ENCODE data around the gene TRAM2. TPM values are rescaled to one million over a fixed set of nuclear protein-coding genes. Genes with fewer than 3 reads are reported as not detected.

The TRAM2 gene
- total and polyA plus RNA-seq, 4 donors = 7.3 to 20.3 (median 13.0) TPM

DNA sequence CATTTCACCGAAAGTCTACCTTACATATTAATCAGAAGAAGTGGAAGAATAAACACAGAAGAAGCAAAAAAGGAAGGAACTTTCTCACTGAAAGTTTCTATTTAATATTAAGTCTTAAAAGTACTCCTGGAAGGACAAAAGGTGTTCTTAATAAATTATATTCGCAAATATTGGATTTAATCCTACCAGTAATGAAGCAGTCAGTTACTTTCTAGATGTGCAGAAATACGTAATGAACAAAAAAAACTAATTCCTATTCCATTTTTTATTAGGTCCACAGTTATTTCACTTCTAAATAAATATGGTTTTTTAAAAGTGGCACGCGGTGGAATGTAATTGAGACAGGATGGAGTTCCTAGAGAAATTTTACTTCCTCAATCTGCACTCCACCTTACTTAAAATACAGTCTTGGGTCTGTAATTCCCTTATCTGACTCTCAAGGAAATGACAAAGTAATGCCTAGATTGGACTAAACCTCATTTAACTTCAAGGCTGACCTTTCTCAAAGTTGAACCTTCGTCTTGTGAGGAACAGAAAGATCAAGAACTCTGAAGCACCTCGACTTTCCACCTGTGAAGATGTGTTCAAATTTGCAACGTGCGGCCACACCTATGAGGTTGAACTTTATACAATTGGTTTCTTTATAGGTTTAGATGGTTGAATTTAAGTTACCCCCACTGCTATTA, 1.1 kb upstream of the TRAM2 start:
- Histone ChIP-seq H3K36me3 (ENCODE audit: control insufficient read depth in 4 of 4, insufficient read depth in 3 of 4, low read depth in 1 of 4, low read length in 3 of 4) (peaks cover 0 to 7% (median 3%) of the 10 kb centered on the region in 4 donors), H3K4me1 (ENCODE audit: control insufficient read depth in 4 of 4, insufficient read depth in 4 of 4, low read length in 3 of 4) (peaks cover 2 to 31% (median 14%) of the 10 kb centered on the region in 4 donors), H3K4me3 (ENCODE audit: low read depth in 1 of 3, low read length in 3 of 3) (peak overlapping the region; percentile 64 to 83 (median 77)), H3K9ac (ENCODE audit: low read depth in 1 of 2, low read length in 2 of 2) (peak overlapping the region; percentile 88 to 93), H3K27me3 (ENCODE audit: control insufficient read depth in 4 of 4, insufficient read depth in 4 of 4, low read length in 3 of 4) (no peaks in the 10 kb centered on the region), H3K9me3 (ENCODE audit: control insufficient read depth in 4 of 4, low read length in 3 of 4) (no peaks in the 10 kb centered on the region), H3K27ac (ENCODE audit: low read depth in 1 of 2, low read length in 2 of 2) (peak overlapping the region; percentile 92 to 95)
- 64% methylated on average over 9 of the region's 9 CpGs for WGBS
- no peak for DNase-seq (ENCODE audit: low spot score)
- TF ChIP-seq, protein P1, sequence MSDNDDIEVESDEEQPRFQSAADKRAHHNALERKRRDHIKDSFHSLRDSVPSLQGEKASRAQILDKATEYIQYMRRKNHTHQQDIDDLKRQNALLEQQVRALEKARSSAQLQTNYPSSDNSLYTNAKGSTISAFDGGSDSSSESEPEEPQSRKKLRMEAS (IDR thresholded peaks at IDR 0.05) = no peak
- TF ChIP-seq GABPA (IDR thresholded peaks at IDR 0.05 in 1 of 2, conservative IDR thresholded peaks at IDR 0.05 in 1 of 2) = no peak
- no peak for TF ChIP-seq FOXA1 (IDR thresholded peaks at IDR 0.05)
- no peak for TF ChIP-seq HNF4G (IDR thresholded peaks at IDR 0.05)

DNA sequence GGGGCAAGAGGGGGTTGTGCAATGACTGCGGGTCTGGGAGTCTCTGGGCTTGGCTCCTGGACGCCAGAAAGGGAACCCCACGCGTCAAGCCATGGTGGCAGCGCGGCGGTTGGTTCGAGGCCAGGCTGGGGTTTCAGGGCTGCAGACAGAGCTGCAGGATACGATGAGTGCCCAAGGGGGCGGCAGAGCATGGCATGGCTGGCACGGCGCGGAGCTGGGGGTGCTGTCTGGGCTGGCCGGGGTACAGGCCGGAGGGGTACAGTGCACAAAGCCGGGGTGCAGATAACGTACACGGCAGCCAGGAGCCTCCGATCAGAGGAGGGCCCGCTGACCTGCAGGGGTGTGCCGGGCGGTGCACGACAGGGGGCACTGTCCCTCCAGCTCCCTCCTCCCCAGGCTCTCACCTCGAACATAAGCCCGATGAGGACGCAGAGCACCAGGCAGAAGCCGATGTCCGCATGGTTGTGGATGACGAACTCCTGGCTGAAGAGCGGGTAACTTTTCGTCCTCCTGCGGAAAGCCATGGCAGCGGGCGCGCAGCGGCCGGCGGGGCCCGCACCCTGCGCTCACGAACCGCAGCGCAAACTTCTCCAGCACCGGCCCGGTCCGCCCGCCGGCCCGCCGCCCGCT, 353 bp downstream of the TRAM2 start:
- Histone ChIP-seq H3K4me1 (ENCODE audit: control insufficient read depth in 4 of 4, insufficient read depth in 4 of 4, low read length in 3 of 4) (peaks cover 2 to 31% (median 14%) of the 10 kb centered on the region in 4 donors), H3K27me3 (ENCODE audit: control insufficient read depth in 4 of 4, insufficient read depth in 4 of 4, low read length in 3 of 4) (no peaks in the 10 kb centered on the region), H3K9me3 (ENCODE audit: control insufficient read depth in 4 of 4, low read length in 3 of 4) (no peaks in the 10 kb centered on the region), H3K36me3 (ENCODE audit: control insufficient read depth in 4 of 4, insufficient read depth in 3 of 4, low read depth in 1 of 4, low read length in 3 of 4) (peaks cover 0 to 2% (median 0%) of the 10 kb centered on the region in 4 donors), H3K4me3 (ENCODE audit: low read depth in 1 of 3, low read length in 3 of 3) (peak overlapping the region; percentile 83 to 92 (median 87)), H3K9ac (ENCODE audit: low read depth in 1 of 2, low read length in 2 of 2) (peak overlapping the region; percentile 61 to 90), H3K27ac (ENCODE audit: low read depth in 1 of 2, low read length in 2 of 2) (peak overlapping the region; percentile 81 to 88)
- TF ChIP-seq GABPA (IDR thresholded peaks at IDR 0.05 in 1 of 2, conservative IDR thresholded peaks at IDR 0.05 in 1 of 2) = no peak
- no peak for TF ChIP-seq FOXA2 (IDR thresholded peaks at IDR 0.05)
- TF ChIP-seq RXRA (IDR thresholded peaks at IDR 0.05) = peak in 1 of 2 donors; percentile 16
- TF ChIP-seq, protein P2, sequence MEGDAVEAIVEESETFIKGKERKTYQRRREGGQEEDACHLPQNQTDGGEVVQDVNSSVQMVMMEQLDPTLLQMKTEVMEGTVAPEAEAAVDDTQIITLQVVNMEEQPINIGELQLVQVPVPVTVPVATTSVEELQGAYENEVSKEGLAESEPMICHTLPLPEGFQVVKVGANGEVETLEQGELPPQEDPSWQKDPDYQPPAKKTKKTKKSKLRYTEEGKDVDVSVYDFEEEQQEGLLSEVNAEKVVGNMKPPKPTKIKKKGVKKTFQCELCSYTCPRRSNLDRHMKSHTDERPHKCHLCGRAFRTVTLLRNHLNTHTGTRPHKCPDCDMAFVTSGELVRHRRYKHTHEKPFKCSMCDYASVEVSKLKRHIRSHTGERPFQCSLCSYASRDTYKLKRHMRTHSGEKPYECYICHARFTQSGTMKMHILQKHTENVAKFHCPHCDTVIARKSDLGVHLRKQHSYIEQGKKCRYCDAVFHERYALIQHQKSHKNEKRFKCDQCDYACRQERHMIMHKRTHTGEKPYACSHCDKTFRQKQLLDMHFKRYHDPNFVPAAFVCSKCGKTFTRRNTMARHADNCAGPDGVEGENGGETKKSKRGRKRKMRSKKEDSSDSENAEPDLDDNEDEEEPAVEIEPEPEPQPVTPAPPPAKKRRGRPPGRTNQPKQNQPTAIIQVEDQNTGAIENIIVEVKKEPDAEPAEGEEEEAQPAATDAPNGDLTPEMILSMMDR (IDR thresholded peaks at IDR 0.05; ENCODE audit: low read depth, low read length, missing input control) = peak; percentile 47
- TF ChIP-seq JUND (IDR thresholded peaks at IDR 0.05) = no peak
- peak; percentile 49 to 69 for TF ChIP-seq RAD21 (IDR thresholded peaks at IDR 0.05)
- TF ChIP-seq HNF4A (conservative IDR thresholded peaks at IDR 0.05) = no peak
- no peak for TF ChIP-seq NR2F2 (IDR thresholded peaks at IDR 0.05)
- TF ChIP-seq YY1 (IDR thresholded peaks at IDR 0.05) = no peak
- TF ChIP-seq SP1 (IDR thresholded peaks at IDR 0.05) = peak; percentile 5
- TF ChIP-seq, protein P3, sequence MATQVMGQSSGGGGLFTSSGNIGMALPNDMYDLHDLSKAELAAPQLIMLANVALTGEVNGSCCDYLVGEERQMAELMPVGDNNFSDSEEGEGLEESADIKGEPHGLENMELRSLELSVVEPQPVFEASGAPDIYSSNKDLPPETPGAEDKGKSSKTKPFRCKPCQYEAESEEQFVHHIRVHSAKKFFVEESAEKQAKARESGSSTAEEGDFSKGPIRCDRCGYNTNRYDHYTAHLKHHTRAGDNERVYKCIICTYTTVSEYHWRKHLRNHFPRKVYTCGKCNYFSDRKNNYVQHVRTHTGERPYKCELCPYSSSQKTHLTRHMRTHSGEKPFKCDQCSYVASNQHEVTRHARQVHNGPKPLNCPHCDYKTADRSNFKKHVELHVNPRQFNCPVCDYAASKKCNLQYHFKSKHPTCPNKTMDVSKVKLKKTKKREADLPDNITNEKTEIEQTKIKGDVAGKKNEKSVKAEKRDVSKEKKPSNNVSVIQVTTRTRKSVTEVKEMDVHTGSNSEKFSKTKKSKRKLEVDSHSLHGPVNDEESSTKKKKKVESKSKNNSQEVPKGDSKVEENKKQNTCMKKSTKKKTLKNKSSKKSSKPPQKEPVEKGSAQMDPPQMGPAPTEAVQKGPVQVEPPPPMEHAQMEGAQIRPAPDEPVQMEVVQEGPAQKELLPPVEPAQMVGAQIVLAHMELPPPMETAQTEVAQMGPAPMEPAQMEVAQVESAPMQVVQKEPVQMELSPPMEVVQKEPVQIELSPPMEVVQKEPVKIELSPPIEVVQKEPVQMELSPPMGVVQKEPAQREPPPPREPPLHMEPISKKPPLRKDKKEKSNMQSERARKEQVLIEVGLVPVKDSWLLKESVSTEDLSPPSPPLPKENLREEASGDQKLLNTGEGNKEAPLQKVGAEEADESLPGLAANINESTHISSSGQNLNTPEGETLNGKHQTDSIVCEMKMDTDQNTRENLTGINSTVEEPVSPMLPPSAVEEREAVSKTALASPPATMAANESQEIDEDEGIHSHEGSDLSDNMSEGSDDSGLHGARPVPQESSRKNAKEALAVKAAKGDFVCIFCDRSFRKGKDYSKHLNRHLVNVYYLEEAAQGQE (IDR thresholded peaks at IDR 0.05) = no peak
- no peak for TF ChIP-seq HNF4G (IDR thresholded peaks at IDR 0.05)
- TF ChIP-seq, protein P4, sequence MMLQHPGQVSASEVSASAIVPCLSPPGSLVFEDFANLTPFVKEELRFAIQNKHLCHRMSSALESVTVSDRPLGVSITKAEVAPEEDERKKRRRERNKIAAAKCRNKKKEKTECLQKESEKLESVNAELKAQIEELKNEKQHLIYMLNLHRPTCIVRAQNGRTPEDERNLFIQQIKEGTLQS (IDR thresholded peaks at IDR 0.05) = no peak
- 2% methylated on average over 51 of the region's 51 CpGs for WGBS
- DNase-seq (ENCODE audit: low spot score) = peak; percentile 69

Data from liver (tissue), 9 donors.